Measurements from ENCODE around the gene DNM2.

- no peak for TF ChIP-seq ZBTB26 (tag by site-specific recombination; optimal IDR thresholded peaks at IDR 0.05)
- TF ChIP-seq ZNF792 (tag by site-specific recombination; IDR thresholded peaks at IDR 0.05), result no peak
- TF ChIP-seq, protein P1, sequence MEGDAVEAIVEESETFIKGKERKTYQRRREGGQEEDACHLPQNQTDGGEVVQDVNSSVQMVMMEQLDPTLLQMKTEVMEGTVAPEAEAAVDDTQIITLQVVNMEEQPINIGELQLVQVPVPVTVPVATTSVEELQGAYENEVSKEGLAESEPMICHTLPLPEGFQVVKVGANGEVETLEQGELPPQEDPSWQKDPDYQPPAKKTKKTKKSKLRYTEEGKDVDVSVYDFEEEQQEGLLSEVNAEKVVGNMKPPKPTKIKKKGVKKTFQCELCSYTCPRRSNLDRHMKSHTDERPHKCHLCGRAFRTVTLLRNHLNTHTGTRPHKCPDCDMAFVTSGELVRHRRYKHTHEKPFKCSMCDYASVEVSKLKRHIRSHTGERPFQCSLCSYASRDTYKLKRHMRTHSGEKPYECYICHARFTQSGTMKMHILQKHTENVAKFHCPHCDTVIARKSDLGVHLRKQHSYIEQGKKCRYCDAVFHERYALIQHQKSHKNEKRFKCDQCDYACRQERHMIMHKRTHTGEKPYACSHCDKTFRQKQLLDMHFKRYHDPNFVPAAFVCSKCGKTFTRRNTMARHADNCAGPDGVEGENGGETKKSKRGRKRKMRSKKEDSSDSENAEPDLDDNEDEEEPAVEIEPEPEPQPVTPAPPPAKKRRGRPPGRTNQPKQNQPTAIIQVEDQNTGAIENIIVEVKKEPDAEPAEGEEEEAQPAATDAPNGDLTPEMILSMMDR (tag by site-specific recombination; IDR thresholded peaks at IDR 0.05), result no peak
- no peak for TF ChIP-seq ZNF404 (tag by site-specific recombination; IDR thresholded peaks at IDR 0.05)
- no peak for TF ChIP-seq ZNF280D (tag by site-specific recombination; IDR thresholded peaks at IDR 0.05)
- no peak for TF ChIP-seq ZNF416 (tag by site-specific recombination; IDR thresholded peaks at IDR 0.05)
- TF ChIP-seq ZNF510 (tag by site-specific recombination; IDR thresholded peaks at IDR 0.05; ENCODE audit: insufficient replicate concordance), result no peak
- no peak for TF ChIP-seq ZNF175 (tag by site-specific recombination; IDR thresholded peaks at IDR 0.05)
- TF ChIP-seq KLF10 (tag by site-specific recombination; IDR thresholded peaks at IDR 0.05), result no peak
- TF ChIP-seq ZNF114 (tag by site-specific recombination; IDR thresholded peaks at IDR 0.05), result no peak
- TF ChIP-seq ZNF561 (tag by site-specific recombination; IDR thresholded peaks at IDR 0.05; ENCODE audit: borderline replicate concordance), result no peak
- no peak for TF ChIP-seq ZNF23 (tag by site-specific recombination; IDR thresholded peaks at IDR 0.05; ENCODE audit: borderline replicate concordance)
Observed at GRCh38 chr19:10854350-10855089, 136.6 kb downstream of the DNM2 start.
